Omental fat pad (tissue), 4 donors: Measurements from ENCODE around the gene PDSS1. TPM values are rescaled to one million over a fixed set of nuclear protein-coding genes. Genes with fewer than 3 reads are reported as not detected.
"Not testable (repeated sequence)": the region's sequence is repeated elsewhere in the genome, so short reads cannot be mapped to it uniquely, and the experiment has no call there.

Experiments used
- ATAC-seq: fragments of 150-250 bp; one replicate; pipeline ENCODE4 v1.9.1; 2016; ENCODE audit warnings: mild to moderate bottlenecking, moderate library complexity; ENCODE audit not compliant: low FRiP score
- DNase-seq: peaks from one replicate; pipeline ENCODE4 v3.0.0-alpha.2; 2019; ENCODE audit warnings: low spot score
- CTCF ChIP-seq, 3 donors: fragments of 450-650 bp; IDR thresholded peaks; one replicate each; pipeline ENCODE4 v1.5.1; 2016 to 2017; ENCODE audit warnings: antibody characterized with exemption in 3 of 3, mild to moderate bottlenecking in 3 of 3, moderate library complexity in 2 of 3
- total RNA-seq, 4 donors: library from RNA; depleted of rRNA; stranded (reverse); fragments of >200 nt; gene quantifications; one replicate each; pipeline ENCODE4 v1.1.0, GENCODE V29; 2016

PDSS1 gene
- total RNA-seq, 4 donors from 2014 or later: 4.5 to 14.8 (median 5.0) TPM

DNA sequence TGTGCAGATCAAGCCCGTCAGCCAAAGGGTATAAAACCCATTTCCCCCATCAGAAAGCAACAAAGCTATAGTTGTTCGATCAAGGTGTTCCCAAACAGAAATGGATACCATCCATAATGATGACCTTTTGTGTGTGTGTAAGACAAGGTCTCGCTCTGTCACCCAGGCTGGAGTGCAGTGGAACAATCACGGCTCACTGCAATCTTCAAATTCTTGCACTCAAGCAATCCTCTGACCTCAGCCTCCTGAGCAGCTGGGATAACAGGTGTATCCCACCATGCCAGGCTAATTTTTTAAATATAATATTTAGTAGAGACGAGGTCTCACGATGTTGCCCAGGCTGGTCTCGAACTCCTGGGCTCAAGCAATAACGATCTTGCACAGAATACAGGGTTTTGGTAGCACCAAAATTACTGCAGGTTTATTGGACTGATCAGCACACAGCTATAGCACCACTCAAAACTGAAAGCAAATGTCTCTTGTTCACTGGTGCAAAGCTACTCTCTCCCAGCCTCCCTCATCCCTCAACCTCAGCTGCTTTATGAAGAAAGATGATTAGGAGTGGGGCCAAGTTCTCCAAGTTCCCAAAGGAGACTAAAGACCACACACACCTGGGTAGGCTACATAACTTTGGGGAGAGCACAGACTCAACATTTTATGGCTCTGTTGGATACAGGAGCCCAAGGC lies 82.7 kb downstream of the PDSS1 start:
- DNase-seq (no peak), ATAC-seq (no peak)
- TF ChIP-seq CTCF (IDR thresholded peaks at IDR 0.05): no peak

GRCh38 chr10:26780793-26781601 lies 83.5 kb downstream of the PDSS1 start:
- peak; percentile 71 for ATAC-seq
- TF ChIP-seq CTCF (IDR thresholded peaks at IDR 0.05): no peak
- no peak for DNase-seq

DNA sequence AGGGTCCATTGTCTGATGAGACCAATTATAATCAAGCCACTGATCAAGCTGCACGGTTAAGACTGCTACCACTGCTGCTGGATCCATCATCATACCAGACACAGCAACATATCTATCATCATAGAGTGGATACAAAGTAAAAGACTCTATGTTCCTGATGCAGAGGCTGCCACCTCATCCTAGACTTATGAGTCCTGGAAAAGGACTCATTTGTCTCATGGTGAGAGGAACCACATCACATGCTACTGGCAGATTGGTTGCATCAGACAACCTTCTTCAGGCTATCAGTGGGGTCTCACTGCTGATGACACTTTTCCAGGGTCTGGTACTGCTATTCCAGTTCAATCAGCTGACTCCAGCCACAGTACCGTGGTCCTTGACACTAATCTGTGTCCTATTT lies 84.3 kb downstream of the PDSS1 start:
- no peak for TF ChIP-seq CTCF (IDR thresholded peaks at IDR 0.05)
- DNase-seq (no peak), ATAC-seq (no peak)

- DNase-seq (no peak), ATAC-seq (no peak)
- no peak for TF ChIP-seq CTCF (IDR thresholded peaks at IDR 0.05)
Measured at GRCh38 chr10:26787362-26787761, 89.9 kb downstream of the PDSS1 start.

GRCh38 chr10:26789779-26790178 lies 92.3 kb downstream of the PDSS1 start:
- not testable (repeated sequence) for ATAC-seq, DNase-seq

DNA sequence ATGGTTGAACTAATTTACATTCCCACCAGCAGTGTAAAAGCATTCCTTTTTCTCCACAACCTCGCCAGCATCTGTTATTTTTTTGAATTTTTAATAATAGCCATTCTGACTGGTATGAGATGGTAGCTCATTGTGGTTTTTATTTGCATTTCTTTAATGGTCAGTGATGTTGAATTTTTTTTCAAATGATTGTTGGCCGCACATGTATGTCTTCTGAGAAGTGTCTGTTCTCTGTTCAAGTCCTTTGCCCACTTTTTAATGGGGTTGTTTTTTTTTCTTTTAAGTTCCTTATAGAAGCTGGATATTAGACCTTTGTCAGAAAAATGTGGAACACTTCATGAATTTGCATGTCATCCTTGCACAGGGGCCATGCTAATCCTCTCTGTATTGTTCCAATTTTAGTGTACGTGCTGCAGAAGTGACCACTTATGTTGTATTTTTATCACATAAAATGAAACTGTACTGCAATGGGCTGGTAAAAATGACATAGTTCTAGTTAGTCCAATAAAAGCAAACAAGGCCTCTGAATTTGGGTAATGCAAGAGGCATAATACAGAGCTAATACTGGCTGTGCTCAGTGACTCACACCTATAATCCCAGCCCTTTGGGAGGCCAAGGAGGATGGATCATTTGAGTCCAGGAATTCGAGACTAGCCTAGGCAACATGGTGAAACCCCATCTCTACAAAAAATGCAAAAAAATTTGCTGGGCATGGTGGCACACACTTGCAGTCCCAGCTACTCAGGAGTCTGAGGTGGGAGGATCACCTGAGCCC lies 92.9 kb downstream of the PDSS1 start:
- no peak for TF ChIP-seq CTCF (IDR thresholded peaks at IDR 0.05)
- ATAC-seq (no peak), DNase-seq (no peak)

- ATAC-seq (no peak), DNase-seq (no peak)
- no peak for TF ChIP-seq CTCF (IDR thresholded peaks at IDR 0.05)
Measured at GRCh38 chr10:26792758-26793495, 95.4 kb downstream of the PDSS1 start.
